ENCODE data around the gene CARD10.

The CARD10 gene

GRCh38 chr22:37519268-37520195 is at the start of gene CARD10:
Gene CARD10, minus strand, starts transcription at chr22:37519415. Its CDS starts 215 bp downstream, at chr22:37519200.
- no peak for TF ChIP-seq CTCF (conservative IDR thresholded peaks at IDR 0.05; ENCODE audit: control insufficient read depth, insufficient read depth, low read depth, low read length)

GRCh38 chr22:37568448-37569008 is 49.3 kb upstream of the CARD10 start:
- DNase-seq (ENCODE audit: low read depth), result no peak
- no peak overlapping the region for H3K4me3 ChIP-seq (ENCODE audit: control insufficient read depth, low read depth, low read length)
- no peak for TF ChIP-seq CTCF (conservative IDR thresholded peaks at IDR 0.05; ENCODE audit: control insufficient read depth, insufficient read depth, low read depth, low read length)

More at GRCh38 chr22:37519268-37520195, at the start of gene CARD10:
- peak within 1 kb of the TSS; percentile 40 for H3K4me3 ChIP-seq (ENCODE audit: control insufficient read depth, low read depth, low read length)
- DNase-seq (ENCODE audit: low read depth), result no peak

- H3K4me3 ChIP-seq (ENCODE audit: control insufficient read depth, low read depth, low read length), result no peak overlapping the region
- no peak for TF ChIP-seq CTCF (conservative IDR thresholded peaks at IDR 0.05; ENCODE audit: control insufficient read depth, insufficient read depth, low read depth, low read length)
- no peak for DNase-seq (ENCODE audit: low read depth)
Observed at GRCh38 chr22:37568012-37568411, 48.8 kb upstream of the CARD10 start.

- H3K4me3 ChIP-seq (ENCODE audit: control insufficient read depth, low read depth, low read length), result no peak overlapping the region
- TF ChIP-seq CTCF (conservative IDR thresholded peaks at IDR 0.05; ENCODE audit: control insufficient read depth, insufficient read depth, low read depth, low read length), result peak; percentile 69
- peak; percentile 56 for DNase-seq (ENCODE audit: low read depth)
Observed at GRCh38 chr22:37566903-37567798, 47.9 kb upstream of the CARD10 start.

- H3K4me3 ChIP-seq (ENCODE audit: control insufficient read depth, low read depth, low read length), result no peak overlapping the region
- DNase-seq (ENCODE audit: low read depth), result no peak
- no peak for TF ChIP-seq CTCF (conservative IDR thresholded peaks at IDR 0.05; ENCODE audit: control insufficient read depth, insufficient read depth, low read depth, low read length)
Observed at GRCh38 chr22:37566329-37566837, 47.2 kb upstream of the CARD10 start.

GRCh38 chr22:37565830-37566229 is 46.6 kb upstream of the CARD10 start:
- TF ChIP-seq CTCF (conservative IDR thresholded peaks at IDR 0.05; ENCODE audit: control insufficient read depth, insufficient read depth, low read depth, low read length), result no peak
- no peak overlapping the region for H3K4me3 ChIP-seq (ENCODE audit: control insufficient read depth, low read depth, low read length)
- no peak for DNase-seq (ENCODE audit: low read depth)
